HG03039 (cell line): ENCODE data around the gene ERC1.
"Not testable (repeated sequence)": the region's sequence is repeated elsewhere in the genome, so short reads cannot be mapped to it uniquely, and the experiment has no call there.

Source experiments
- ATAC-seq: cut with Tn5 transposase; IDR thresholded peaks from one replicate; pipeline ENCODE4 v1.9.1; 2021; ENCODE audit warnings: mild to moderate bottlenecking, moderate library complexity; ENCODE audit not compliant: unreplicated experiment

The ERC1 gene

GRCh38 chr12:1020389-1020788 lies 29.4 kb downstream of the ERC1 start:
- no peak for ATAC-seq

- ATAC-seq = no peak
Observed at GRCh38 chr12:1022032-1022970, 31.3 kb downstream of the ERC1 start.

GRCh38 chr12:1030779-1031178 lies 39.8 kb downstream of the ERC1 start:
- no peak for ATAC-seq

GRCh38 chr12:1034243-1034642 lies 43.2 kb downstream of the ERC1 start:
- no peak for ATAC-seq

- no peak for ATAC-seq
Observed at GRCh38 chr12:1034751-1035457, 43.9 kb downstream of the ERC1 start.

- no peak for ATAC-seq
Observed at GRCh38 chr12:1041478-1041877, 50.5 kb downstream of the ERC1 start.

GRCh38 chr12:1044199-1044598 lies 53.2 kb downstream of the ERC1 start:
- ATAC-seq = no peak

- no peak for ATAC-seq
Observed at GRCh38 chr12:1044696-1045095, 53.7 kb downstream of the ERC1 start.

- no peak for ATAC-seq
Observed at GRCh38 chr12:1046727-1047126, 55.7 kb downstream of the ERC1 start.

GRCh38 chr12:1047898-1048660 lies 57.1 kb downstream of the ERC1 start:
- no peak for ATAC-seq

GRCh38 chr12:1050059-1050707 lies 59.2 kb downstream of the ERC1 start:
- no peak for ATAC-seq

- not testable (repeated sequence) for ATAC-seq
Observed at GRCh38 chr12:1051672-1052071, 60.6 kb downstream of the ERC1 start.

GRCh38 chr12:1053690-1054089 lies 62.7 kb downstream of the ERC1 start:
- ATAC-seq = no peak

- no peak for ATAC-seq
Observed at GRCh38 chr12:1054117-1054870, 63.3 kb downstream of the ERC1 start.

- ATAC-seq = no peak
Observed at GRCh38 chr12:1056390-1056789, 65.4 kb downstream of the ERC1 start.

GRCh38 chr12:1058423-1058822 lies 67.4 kb downstream of the ERC1 start:
- no peak for ATAC-seq

- no peak for ATAC-seq
Observed at GRCh38 chr12:1059162-1059561, 68.1 kb downstream of the ERC1 start.

GRCh38 chr12:1063852-1064251 lies 72.8 kb downstream of the ERC1 start:
- ATAC-seq = no peak

GRCh38 chr12:1064317-1064716 lies 73.3 kb downstream of the ERC1 start:
- no peak for ATAC-seq

GRCh38 chr12:1065629-1066028 lies 74.6 kb downstream of the ERC1 start:
- ATAC-seq = no peak
